ENCODE measurements around the gene ZBTB7C. TPM values are rescaled to one million over a fixed set of nuclear protein-coding genes. Genes with fewer than 3 reads are reported as not detected.

ZBTB7C gene
- total RNA-seq, 1 donor from 2014 or later = 0.06 TPM

GRCh38 chr18:48265328-48265727 lies 143.9 kb downstream of the ZBTB7C start:
- DNase-seq (ENCODE audit: extremely low read depth, low read depth, low spot score) = no peak

- DNase-seq (ENCODE audit: extremely low read depth, low read depth, low spot score) = no peak
These were observed 145.0 kb downstream of the ZBTB7C start for GRCh38 chr18:48263914-48264902.

GRCh38 chr18:48263192-48263853 lies 145.9 kb downstream of the ZBTB7C start:
- no peak for DNase-seq (ENCODE audit: extremely low read depth, low read depth, low spot score)

- DNase-seq (ENCODE audit: extremely low read depth, low read depth, low spot score) = no peak
These were observed 148.9 kb downstream of the ZBTB7C start for GRCh38 chr18:48260237-48260636.

GRCh38 chr18:48256848-48257247 lies 152.3 kb downstream of the ZBTB7C start:
- no peak for DNase-seq (ENCODE audit: extremely low read depth, low read depth, low spot score)

GRCh38 chr18:48254077-48254602 lies 155.0 kb downstream of the ZBTB7C start:
- DNase-seq (ENCODE audit: extremely low read depth, low read depth, low spot score) = no peak

GRCh38 chr18:48252525-48252924 lies 156.7 kb downstream of the ZBTB7C start:
- no peak for DNase-seq (ENCODE audit: extremely low read depth, low read depth, low spot score)

GRCh38 chr18:48250918-48251317 lies 158.3 kb downstream of the ZBTB7C start:
- DNase-seq (ENCODE audit: extremely low read depth, low read depth, low spot score) = no peak

- DNase-seq (ENCODE audit: extremely low read depth, low read depth, low spot score) = no peak
These were observed 158.7 kb downstream of the ZBTB7C start for GRCh38 chr18:48250362-48250907.

GRCh38 chr18:48249854-48250253 lies 159.3 kb downstream of the ZBTB7C start:
- DNase-seq (ENCODE audit: extremely low read depth, low read depth, low spot score) = no peak

GRCh38 chr18:48244530-48244929 lies 164.7 kb downstream of the ZBTB7C start:
- no peak for DNase-seq (ENCODE audit: extremely low read depth, low read depth, low spot score)

- no peak for DNase-seq (ENCODE audit: extremely low read depth, low read depth, low spot score)
These were observed 170.5 kb downstream of the ZBTB7C start for GRCh38 chr18:48238636-48239035.

- no peak for DNase-seq (ENCODE audit: extremely low read depth, low read depth, low spot score)
These were observed 171.0 kb downstream of the ZBTB7C start for GRCh38 chr18:48238206-48238605.

- no peak for DNase-seq (ENCODE audit: extremely low read depth, low read depth, low spot score)
These were observed 172.4 kb downstream of the ZBTB7C start for GRCh38 chr18:48236822-48237221.

- no peak for DNase-seq (ENCODE audit: extremely low read depth, low read depth, low spot score)
These were observed 178.6 kb downstream of the ZBTB7C start for GRCh38 chr18:48230467-48231113.

GRCh38 chr18:48229552-48229981 lies 179.6 kb downstream of the ZBTB7C start:
- DNase-seq (ENCODE audit: extremely low read depth, low read depth, low spot score) = no peak

- no peak for DNase-seq (ENCODE audit: extremely low read depth, low read depth, low spot score)
These were observed 180.3 kb downstream of the ZBTB7C start for GRCh38 chr18:48228841-48229240.

GRCh38 chr18:48228301-48228715 lies 180.9 kb downstream of the ZBTB7C start:
- DNase-seq (ENCODE audit: extremely low read depth, low read depth, low spot score) = no peak

- no peak for DNase-seq (ENCODE audit: extremely low read depth, low read depth, low spot score)
These were observed 182.0 kb downstream of the ZBTB7C start for GRCh38 chr18:48227206-48227605.

- DNase-seq (ENCODE audit: extremely low read depth, low read depth, low spot score) = no peak
These were observed 182.8 kb downstream of the ZBTB7C start for GRCh38 chr18:48226401-48226800.

GRCh38 chr18:48222118-48222517 lies 187.1 kb downstream of the ZBTB7C start:
- no peak for DNase-seq (ENCODE audit: extremely low read depth, low read depth, low spot score)
